Measurements from ENCODE around the gene DOCK2.

DNA sequence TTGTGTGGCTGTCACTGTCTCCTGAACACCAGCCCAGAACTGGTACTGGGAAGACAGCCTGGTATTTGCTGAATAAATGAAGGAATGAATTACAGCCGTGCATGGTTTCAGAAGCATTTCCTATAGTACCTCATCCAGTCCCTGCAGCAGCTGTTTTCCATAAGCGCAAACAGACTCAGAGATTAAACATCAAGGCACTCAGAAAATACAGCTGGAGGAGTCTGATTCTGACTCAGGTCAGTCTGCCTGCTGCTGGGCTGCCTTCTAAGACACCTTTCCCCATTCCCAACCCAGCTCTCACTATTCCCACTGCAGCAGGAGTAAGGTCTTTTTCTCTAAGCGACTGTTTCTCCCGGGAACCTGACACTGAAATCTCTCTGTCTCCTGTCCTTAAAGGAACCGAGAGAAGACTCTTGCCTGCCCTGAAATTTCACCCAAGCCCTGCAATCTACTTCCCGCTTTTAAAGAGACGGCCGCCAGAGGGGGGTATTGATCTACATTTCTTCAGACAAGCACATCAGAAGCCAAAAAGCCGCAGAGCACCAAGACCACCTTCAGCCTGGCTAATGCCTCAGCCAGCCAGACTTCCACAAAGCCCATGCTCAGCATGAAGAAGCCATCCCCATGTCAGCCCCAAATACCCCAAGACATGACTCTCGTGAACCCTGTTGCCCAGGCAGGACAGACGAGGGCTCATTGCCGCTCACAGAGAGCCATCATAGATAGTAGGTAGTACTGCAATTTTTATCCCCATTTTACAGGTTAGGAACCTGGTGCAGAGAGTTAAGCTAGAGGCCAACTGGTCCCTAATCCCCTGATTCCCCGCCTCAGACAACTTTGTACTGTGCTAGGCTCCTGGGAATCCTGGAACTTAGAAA lies 463.2 kb downstream of the DOCK2 start:
- no peak for TF ChIP-seq EZH2phosphoT487 (IDR thresholded peaks at IDR 0.05)
- TF ChIP-seq, protein P1, sequence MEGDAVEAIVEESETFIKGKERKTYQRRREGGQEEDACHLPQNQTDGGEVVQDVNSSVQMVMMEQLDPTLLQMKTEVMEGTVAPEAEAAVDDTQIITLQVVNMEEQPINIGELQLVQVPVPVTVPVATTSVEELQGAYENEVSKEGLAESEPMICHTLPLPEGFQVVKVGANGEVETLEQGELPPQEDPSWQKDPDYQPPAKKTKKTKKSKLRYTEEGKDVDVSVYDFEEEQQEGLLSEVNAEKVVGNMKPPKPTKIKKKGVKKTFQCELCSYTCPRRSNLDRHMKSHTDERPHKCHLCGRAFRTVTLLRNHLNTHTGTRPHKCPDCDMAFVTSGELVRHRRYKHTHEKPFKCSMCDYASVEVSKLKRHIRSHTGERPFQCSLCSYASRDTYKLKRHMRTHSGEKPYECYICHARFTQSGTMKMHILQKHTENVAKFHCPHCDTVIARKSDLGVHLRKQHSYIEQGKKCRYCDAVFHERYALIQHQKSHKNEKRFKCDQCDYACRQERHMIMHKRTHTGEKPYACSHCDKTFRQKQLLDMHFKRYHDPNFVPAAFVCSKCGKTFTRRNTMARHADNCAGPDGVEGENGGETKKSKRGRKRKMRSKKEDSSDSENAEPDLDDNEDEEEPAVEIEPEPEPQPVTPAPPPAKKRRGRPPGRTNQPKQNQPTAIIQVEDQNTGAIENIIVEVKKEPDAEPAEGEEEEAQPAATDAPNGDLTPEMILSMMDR (IDR thresholded peaks at IDR 0.05): peak; percentile 88

Measured in neural progenitor cell (in vitro differentiated cells).